ENCODE data around the gene MBLAC1.

DNA sequence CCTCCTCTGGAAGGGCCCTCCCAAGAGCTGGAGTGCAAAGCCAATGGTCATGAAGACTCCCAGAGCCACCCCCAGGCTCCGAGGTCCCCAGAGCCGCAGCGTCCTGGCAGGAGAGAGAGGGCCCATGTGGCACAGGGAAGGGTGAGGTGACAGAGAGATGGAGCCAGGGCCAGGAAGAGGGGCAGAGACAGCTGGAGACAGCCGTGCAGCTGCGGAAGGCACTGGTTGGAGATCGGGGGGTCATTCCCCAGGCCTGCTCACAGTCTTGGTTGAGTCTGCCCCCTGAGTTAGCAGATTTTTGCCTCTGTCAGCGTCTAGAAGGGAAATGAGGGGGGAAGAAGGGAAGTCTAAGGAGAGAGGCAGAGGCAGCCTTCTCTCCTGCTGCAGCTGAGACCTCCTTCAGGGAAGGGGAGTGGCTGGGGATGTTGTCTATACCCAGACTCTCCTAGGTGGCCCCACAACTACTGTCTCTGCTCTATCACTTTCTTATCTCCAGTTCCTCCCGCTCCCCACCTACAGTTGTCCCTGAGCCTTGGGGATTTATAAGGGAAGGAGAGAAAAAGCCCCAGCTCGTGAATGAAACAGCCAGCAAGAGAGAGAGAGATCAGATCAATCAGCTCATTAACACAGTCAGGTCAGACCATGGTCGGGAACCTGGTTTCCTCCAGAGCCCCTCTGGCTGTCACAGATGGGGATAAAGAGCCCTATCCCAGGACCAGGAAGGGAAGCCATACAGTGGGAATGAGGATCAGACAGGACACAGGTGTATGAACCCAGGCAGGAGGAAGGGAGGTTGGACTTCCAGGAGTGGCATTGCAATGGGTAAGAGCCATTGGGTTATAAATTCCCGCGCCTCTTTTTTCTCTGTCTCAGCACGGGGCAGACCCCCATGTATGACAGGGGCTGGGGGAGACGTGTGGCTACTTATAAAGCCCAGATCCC, 40.5 kb downstream of the MBLAC1 start:
- no peak for TF ChIP-seq GLIS3 (CRISPR knock-in tag; IDR thresholded peaks at IDR 0.05)
- TF ChIP-seq, protein P1, sequence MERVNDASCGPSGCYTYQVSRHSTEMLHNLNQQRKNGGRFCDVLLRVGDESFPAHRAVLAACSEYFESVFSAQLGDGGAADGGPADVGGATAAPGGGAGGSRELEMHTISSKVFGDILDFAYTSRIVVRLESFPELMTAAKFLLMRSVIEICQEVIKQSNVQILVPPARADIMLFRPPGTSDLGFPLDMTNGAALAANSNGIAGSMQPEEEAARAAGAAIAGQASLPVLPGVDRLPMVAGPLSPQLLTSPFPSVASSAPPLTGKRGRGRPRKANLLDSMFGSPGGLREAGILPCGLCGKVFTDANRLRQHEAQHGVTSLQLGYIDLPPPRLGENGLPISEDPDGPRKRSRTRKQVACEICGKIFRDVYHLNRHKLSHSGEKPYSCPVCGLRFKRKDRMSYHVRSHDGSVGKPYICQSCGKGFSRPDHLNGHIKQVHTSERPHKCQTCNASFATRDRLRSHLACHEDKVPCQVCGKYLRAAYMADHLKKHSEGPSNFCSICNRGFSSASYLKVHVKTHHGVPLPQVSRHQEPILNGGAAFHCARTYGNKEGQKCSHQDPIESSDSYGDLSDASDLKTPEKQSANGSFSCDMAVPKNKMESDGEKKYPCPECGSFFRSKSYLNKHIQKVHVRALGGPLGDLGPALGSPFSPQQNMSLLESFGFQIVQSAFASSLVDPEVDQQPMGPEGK (CRISPR knock-in tag; IDR thresholded peaks at IDR 0.05; ENCODE audit: borderline replicate concordance) = no peak
- TF ChIP-seq ZC3H10 (CRISPR knock-in tag; IDR thresholded peaks at IDR 0.05) = no peak
- TF ChIP-seq, protein P2, sequence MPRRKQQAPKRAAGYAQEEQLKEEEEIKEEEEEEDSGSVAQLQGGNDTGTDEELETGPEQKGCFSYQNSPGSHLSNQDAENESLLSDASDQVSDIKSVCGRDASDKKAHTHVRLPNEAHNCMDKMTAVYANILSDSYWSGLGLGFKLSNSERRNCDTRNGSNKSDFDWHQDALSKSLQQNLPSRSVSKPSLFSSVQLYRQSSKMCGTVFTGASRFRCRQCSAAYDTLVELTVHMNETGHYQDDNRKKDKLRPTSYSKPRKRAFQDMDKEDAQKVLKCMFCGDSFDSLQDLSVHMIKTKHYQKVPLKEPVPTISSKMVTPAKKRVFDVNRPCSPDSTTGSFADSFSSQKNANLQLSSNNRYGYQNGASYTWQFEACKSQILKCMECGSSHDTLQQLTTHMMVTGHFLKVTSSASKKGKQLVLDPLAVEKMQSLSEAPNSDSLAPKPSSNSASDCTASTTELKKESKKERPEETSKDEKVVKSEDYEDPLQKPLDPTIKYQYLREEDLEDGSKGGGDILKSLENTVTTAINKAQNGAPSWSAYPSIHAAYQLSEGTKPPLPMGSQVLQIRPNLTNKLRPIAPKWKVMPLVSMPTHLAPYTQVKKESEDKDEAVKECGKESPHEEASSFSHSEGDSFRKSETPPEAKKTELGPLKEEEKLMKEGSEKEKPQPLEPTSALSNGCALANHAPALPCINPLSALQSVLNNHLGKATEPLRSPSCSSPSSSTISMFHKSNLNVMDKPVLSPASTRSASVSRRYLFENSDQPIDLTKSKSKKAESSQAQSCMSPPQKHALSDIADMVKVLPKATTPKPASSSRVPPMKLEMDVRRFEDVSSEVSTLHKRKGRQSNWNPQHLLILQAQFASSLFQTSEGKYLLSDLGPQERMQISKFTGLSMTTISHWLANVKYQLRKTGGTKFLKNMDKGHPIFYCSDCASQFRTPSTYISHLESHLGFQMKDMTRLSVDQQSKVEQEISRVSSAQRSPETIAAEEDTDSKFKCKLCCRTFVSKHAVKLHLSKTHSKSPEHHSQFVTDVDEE (CRISPR knock-in tag; IDR thresholded peaks at IDR 0.05) = no peak
- TF ChIP-seq ISL1 (CRISPR knock-in tag; IDR thresholded peaks at IDR 0.05) = no peak

Measured in SK-N-SH treated with all-trans-retinoic acid at 6 μM for 48 hours (cell line).